HG03139 (cell line): ENCODE results near the gene STING1.
"Not testable (repeated sequence)": the region's sequence is repeated elsewhere in the genome, so short reads cannot be mapped to it uniquely, and the experiment has no call there.

Source experiments
- ATAC-seq: cut with Tn5 transposase; IDR thresholded peaks from one replicate; pipeline ENCODE4 v1.9.1; 2021; ENCODE audit not compliant: unreplicated experiment

Gene STING1

GRCh38 chr5:139482050-139482889 is at the start of gene STING1:
Gene STING1, minus strand, starts transcription at chr5:139482758. Its CDS starts 1,054 bp downstream, at chr5:139481704.
- ATAC-seq: peak; percentile 46

GRCh38 chr5:139531772-139532169 is 49.2 kb upstream of the STING1 start:
- ATAC-seq: no peak

GRCh38 chr5:139530079-139530478 is 47.5 kb upstream of the STING1 start:
- not testable (repeated sequence) for ATAC-seq

- ATAC-seq: not testable (repeated sequence)
Measured at GRCh38 chr5:139528695-139529094, 46.1 kb upstream of the STING1 start.

- not testable (repeated sequence) for ATAC-seq
Measured at GRCh38 chr5:139527896-139528467, 45.4 kb upstream of the STING1 start.

DNA sequence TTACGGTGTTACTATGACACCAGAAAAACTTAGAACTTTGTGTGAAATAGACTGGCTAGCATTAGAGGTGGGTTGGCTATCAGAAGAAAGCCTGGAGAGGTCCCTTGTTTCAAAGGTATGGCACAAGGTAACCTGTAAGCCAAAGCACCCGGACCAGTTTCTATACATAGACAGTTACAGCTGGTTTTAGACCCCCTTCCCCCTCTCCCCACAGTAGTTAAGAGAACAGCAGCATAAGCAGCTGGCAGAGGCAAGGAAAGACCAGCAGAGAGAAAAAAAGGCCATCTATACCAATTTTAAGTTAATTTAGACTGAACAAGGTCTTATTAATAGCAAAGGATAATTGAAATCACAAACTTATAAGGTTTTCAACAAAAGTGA is 44.5 kb upstream of the STING1 start:
- not testable (repeated sequence) for ATAC-seq

- ATAC-seq: not testable (repeated sequence)
Measured at GRCh38 chr5:139526309-139527089, 43.9 kb upstream of the STING1 start.

GRCh38 chr5:139525586-139526308 is 43.2 kb upstream of the STING1 start:
- ATAC-seq: not testable (repeated sequence)

- no peak for ATAC-seq
Measured at GRCh38 chr5:139524940-139525585, 42.5 kb upstream of the STING1 start.

GRCh38 chr5:139524446-139524845 is 41.9 kb upstream of the STING1 start:
- ATAC-seq: no peak

- no peak for ATAC-seq
Measured at GRCh38 chr5:139523635-139524445, 41.3 kb upstream of the STING1 start.

DNA sequence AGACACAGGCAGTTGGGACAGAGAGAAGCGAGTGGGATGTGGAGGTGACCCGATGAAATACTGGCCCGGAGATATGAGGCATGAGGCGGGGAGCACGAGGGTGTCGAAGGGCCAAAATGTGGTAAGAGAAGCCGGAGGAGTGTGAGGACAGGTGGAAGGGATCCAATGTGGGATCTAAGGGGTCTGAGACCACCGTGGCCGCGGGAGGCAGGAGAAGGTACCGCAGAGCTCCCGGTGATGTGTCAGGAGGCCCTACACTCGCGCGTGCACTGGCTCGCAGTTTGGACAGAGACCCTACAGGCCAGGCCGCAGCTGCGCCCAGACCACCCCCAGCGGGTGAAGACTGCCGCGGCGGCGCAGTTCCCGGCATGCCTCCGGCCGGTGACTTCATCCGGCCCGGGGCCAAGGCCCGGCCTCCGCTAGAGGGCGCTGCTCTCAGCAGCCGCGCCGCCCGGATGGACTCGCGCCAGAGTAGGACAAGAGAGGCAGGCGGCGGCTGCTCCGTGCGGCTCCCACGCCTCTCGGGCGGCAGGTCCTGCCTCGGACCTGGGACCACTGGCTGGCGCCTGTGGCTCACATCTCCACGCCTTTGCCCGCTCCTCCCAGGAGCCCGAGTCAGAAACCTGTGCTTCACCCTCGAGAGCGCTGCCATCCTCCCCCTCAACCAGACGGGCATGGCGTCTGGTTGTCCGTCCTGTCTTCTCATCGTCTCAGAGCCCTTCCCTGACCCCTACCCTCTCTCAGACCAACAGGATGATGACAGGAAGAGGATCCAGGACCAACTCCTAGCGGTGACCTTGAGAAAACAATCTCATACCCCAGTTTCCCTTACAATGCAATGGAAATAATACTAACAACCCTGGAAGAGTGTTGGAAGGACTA is 35.4 kb upstream of the STING1 start:
- ATAC-seq: peak; percentile 62

DNA sequence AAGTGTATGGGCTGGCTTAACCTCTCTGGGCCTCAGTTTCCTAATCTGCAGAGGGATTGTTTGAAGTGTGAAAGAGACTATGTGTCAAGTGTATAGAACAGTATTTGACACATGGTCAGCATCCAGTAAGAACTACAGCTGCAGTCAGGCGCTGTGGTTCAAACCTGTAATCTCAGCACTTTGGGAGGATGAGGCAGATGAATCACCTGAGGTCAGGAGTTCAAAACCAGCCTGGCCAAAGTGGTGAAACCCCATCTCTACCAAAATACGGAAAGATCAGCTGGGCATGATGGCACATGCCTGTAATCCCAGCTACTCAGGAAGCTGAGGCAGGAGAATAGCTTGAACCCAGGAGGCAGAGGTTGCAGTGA is 31.9 kb upstream of the STING1 start:
- ATAC-seq: no peak

DNA sequence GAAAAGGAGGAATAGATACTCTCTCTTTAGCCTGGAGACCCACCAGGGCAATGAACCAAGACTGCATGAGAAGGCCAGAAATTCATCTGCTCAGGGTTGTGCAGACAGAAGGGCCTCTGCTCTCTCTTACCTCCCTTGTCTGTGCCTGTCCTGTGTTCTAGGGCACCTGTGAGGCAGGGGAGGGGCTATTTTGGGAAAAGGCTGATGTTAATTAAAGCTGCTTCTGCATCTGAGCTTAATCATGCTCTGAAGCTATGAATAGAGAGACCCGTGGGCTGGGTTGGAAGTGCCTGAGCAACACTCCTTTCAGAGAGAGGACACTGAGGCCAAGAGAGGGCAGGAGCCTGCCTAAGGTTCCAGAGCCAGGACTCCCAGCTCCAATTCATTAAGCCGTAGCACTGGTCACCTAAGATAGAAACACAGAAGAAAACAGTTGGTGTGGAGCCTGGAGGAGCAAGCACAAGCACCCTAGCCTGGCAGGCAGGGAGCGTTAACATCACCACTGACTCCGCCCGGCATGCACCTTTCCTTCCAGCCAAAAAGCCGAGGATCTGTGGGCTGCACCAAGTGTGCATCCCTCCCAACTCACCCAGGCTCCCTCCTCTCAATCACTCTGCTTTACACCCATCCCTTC is 31.4 kb upstream of the STING1 start:
- peak; percentile 7 for ATAC-seq

GRCh38 chr5:139513434-139513833 is 30.9 kb upstream of the STING1 start:
- ATAC-seq: peak; percentile 52

GRCh38 chr5:139512786-139513390 is 30.3 kb upstream of the STING1 start:
- ATAC-seq: no peak

DNA sequence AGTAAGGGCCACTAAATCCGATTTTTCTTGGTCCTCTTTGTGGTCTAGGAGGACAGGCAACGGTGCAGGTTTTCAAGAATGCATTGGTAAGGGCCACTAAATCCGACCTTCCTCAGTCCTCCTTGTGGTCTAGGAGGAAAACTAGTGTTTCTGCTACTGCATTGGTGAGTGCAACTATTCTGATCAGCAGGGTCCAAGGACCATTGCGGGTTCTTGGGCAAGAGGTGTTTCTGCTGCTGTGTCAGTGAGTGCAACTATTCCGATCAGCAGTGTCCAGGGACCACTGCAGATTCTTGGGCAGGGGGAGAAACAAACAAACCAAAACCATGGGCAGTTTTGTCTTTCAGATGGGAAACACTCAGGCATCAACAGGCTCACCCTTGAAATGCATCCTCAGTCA is 22.2 kb upstream of the STING1 start:
- ATAC-seq: not testable (repeated sequence)

- not testable (repeated sequence) for ATAC-seq
Measured at GRCh38 chr5:139503879-139504278, 21.3 kb upstream of the STING1 start.
